Activated CD4-positive, alpha-beta T cell treated with anti-CD3 and anti-CD28 coated beads for 48 hours (primary cell): ENCODE data around the gene CLEC4G.
"Not testable (repeated sequence)": the region's sequence is repeated elsewhere in the genome, so short reads cannot be mapped to it uniquely, and the experiment has no call there.

Experiments
- DNase-seq: peaks from one replicate; pipeline ENCODE4 v3.0.0-alpha.2; 2020

Gene CLEC4G

GRCh38 chr19:7746306-7746705 lies 14.4 kb upstream of the CLEC4G start:
- not testable (repeated sequence) for DNase-seq

- DNase-seq = no peak
Measured at GRCh38 chr19:7744871-7745650, 13.2 kb upstream of the CLEC4G start.

GRCh38 chr19:7744199-7744786 lies 12.4 kb upstream of the CLEC4G start:
- no peak for DNase-seq

GRCh38 chr19:7743425-7743841 lies 11.5 kb upstream of the CLEC4G start:
- DNase-seq = no peak

- no peak for DNase-seq
Measured at GRCh38 chr19:7742991-7743390, 11.1 kb upstream of the CLEC4G start.

- DNase-seq = no peak
Measured at GRCh38 chr19:7742575-7742974, 10.7 kb upstream of the CLEC4G start.

GRCh38 chr19:7740682-7741054 lies 8.8 kb upstream of the CLEC4G start:
- no peak for DNase-seq

GRCh38 chr19:7739801-7740681 lies 8.1 kb upstream of the CLEC4G start:
- no peak for DNase-seq

- DNase-seq = no peak
Measured at GRCh38 chr19:7739211-7739755, 7.4 kb upstream of the CLEC4G start.

GRCh38 chr19:7738023-7738422 lies 6.1 kb upstream of the CLEC4G start:
- DNase-seq = peak; percentile 73

GRCh38 chr19:7737215-7737614 lies 5.3 kb upstream of the CLEC4G start:
- no peak for DNase-seq

GRCh38 chr19:7736148-7736547 lies 4.2 kb upstream of the CLEC4G start:
- DNase-seq = no peak

- DNase-seq = no peak
Measured at GRCh38 chr19:7734220-7735203, 2.6 kb upstream of the CLEC4G start.

- no peak for DNase-seq
Measured at GRCh38 chr19:7733376-7733775, 1.5 kb upstream of the CLEC4G start.

GRCh38 chr19:7731615-7732014 lies 295 bp downstream of the CLEC4G start:
- DNase-seq = no peak

- DNase-seq = no peak
Measured at GRCh38 chr19:7731218-7731595, 703 bp downstream of the CLEC4G start.

GRCh38 chr19:7730286-7731217 lies 1.4 kb downstream of the CLEC4G start:
- DNase-seq = no peak

- peak; percentile 14 for DNase-seq
Measured at GRCh38 chr19:7729831-7730285, 2.1 kb downstream of the CLEC4G start.

- DNase-seq = peak; percentile 19
Measured at GRCh38 chr19:7729211-7729610, 2.7 kb downstream of the CLEC4G start.

GRCh38 chr19:7725791-7726190 lies 6.1 kb downstream of the CLEC4G start:
- DNase-seq = no peak

GRCh38 chr19:7722231-7722651 lies 9.7 kb downstream of the CLEC4G start:
- DNase-seq = no peak
